Aorta (tissue), 5 donors: ENCODE data around the gene MAD1L1. TPM values are rescaled to one million over a fixed set of nuclear protein-coding genes. Genes with fewer than 3 reads are reported as not detected.

Source experiments
- ATAC-seq: fragments of 200-7000 bp; cut with Tn5 transposase; one replicate; pipeline ENCODE4 v1.9.1; 2022; ENCODE audit warnings: moderate library complexity; ENCODE audit not compliant: low FRiP score
- DNase-seq, 2 donors: peaks; one replicate each; pipeline ENCODE4 v3.0.0-alpha.2; 2020
- H3K27ac ChIP-seq, 2 donors: one replicate each; pipeline ENCODE4 v1.5.1; 2013; ENCODE audit warnings: low read length in 2 of 2, mild to moderate bottlenecking in 2 of 2, moderate library complexity in 2 of 2, control low read depth in 1 of 2, inconsistent platforms in 1 of 2, low read depth in 1 of 2
- H3K27me3 ChIP-seq, 2 donors: one replicate each; pipeline ENCODE4 v1.6.1; 2013; ENCODE audit warnings: control low read depth in 1 of 2, low read length in 1 of 2, mild to moderate bottlenecking in 1 of 2, moderate library complexity in 1 of 2; ENCODE audit not compliant: insufficient read depth in 2 of 2, control insufficient read depth in 1 of 2
- H3K36me3 ChIP-seq, 2 donors: one replicate each; pipeline ENCODE4 v1.6.1; 2013; ENCODE audit warnings: control low read depth in 1 of 2, low read length in 1 of 2, mild to moderate bottlenecking in 1 of 2; ENCODE audit not compliant: insufficient read depth in 2 of 2, control insufficient read depth in 1 of 2
- H3K4me1 ChIP-seq, 2 donors: one replicate each; pipeline ENCODE4 v1.6.1; 2013; ENCODE audit warnings: low read length in 2 of 2, control low read depth in 1 of 2, mild to moderate bottlenecking in 1 of 2, moderate library complexity in 1 of 2; ENCODE audit not compliant: insufficient read depth in 2 of 2, control insufficient read depth in 1 of 2
- H3K4me3 ChIP-seq, 2 donors: one replicate each; pipeline ENCODE4 v1.5.1; 2013; ENCODE audit warnings: low read length in 2 of 2, control low read depth in 1 of 2, mild to moderate bottlenecking in 1 of 2
- H3K9me3 ChIP-seq: one replicate; pipeline ENCODE4 v1.6.1; 2013; ENCODE audit warnings: mild to moderate bottlenecking, low read length; ENCODE audit not compliant: control insufficient read depth
- WGBS, 2 donors: extraction: QIAGEN DNeasy Blood & Tissue Kit; methylation state at CpG; one replicate each; pipeline ENCODE4 v1.1.7; 2013; 5-methylcytosine and 5-hydroxymethylcytosine counted together
- intact Hi-C, 2 donors: fragments of 100-400 bp; cut with DNase I; formaldehyde crosslinking; loops; one replicate each; pipeline versions ENCODE4 v1.14.2 to v1.15.0; 2022
- polyA plus RNA-seq, 2 donors: library from polyadenylated mRNA; stranded (reverse); fragments of 200-250 nt; gene quantifications; one replicate each; pipeline ENCODE4 v1.2.3, GENCODE V29; 2013
- total RNA-seq, 2 donors: library from RNA; stranded (reverse); fragmentation: NEBNext Ultra II Directional; extraction: Animal tissue kit (Norgen Biotek cat#: 25700); gene quantifications; one replicate each; pipeline ENCODE4 v1.2.1, GENCODE V29; 2021
- donor health status: healthy with polysubstance abuse.
- donor health status: Bipolar disorder and iron deficiency.
- donor health status: DM: no; HTN: no; CAD: no.
- donor health status: DM: no; HTN: no; CAD: no.
- donor health status: DM: yes; HTN: yes; CAD: no.

MAD1L1 gene
- total and polyA plus RNA-seq, 4 donors, result 14.8 to 35.8 (median 20.2) TPM

GRCh38 chr7:2128601-2129322, 104.0 kb downstream of the MAD1L1 start:
- 55 to 58% methylated on average over 20 of the region's 20 CpGs for WGBS, 2 donors
- Histone ChIP-seq H3K27me3 (no peaks in the 10 kb centered on the region), H3K4me1 (no peaks in the 10 kb centered on the region), H3K9me3 (no peaks in the 10 kb centered on the region), H3K4me3 (no peak overlapping the region), H3K27ac (no peak overlapping the region), H3K36me3 (no peaks in the 10 kb centered on the region)
- ATAC-seq (no peak), DNase-seq (no peak)
- intact Hi-C loops, result no loop called here

GRCh38 chr7:2126621-2127020, 106.1 kb downstream of the MAD1L1 start:
- intact Hi-C loops, result no loop called here
- Histone ChIP-seq H3K4me3 (no peak overlapping the region), H3K4me1 (no peaks in the 10 kb centered on the region), H3K27ac (no peak overlapping the region), H3K9me3 (no peaks in the 10 kb centered on the region), H3K27me3 (no peaks in the 10 kb centered on the region), H3K36me3 (no peaks in the 10 kb centered on the region)
- WGBS, 2 donors, result 93 to 94% methylated on average over 9 of the region's 9 CpGs
- ATAC-seq (no peak), DNase-seq (no peak)

- WGBS, 2 donors, result 93 to 96% methylated on average over 18 of the region's 18 CpGs
- Histone ChIP-seq H3K9me3 (no peaks in the 10 kb centered on the region), H3K27ac (no peak overlapping the region), H3K4me1 (no peaks in the 10 kb centered on the region), H3K27me3 (no peaks in the 10 kb centered on the region), H3K4me3 (no peak overlapping the region), H3K36me3 (no peaks in the 10 kb centered on the region)
- DNase-seq, result no peak
- intact Hi-C loops, result no loop called here
- ATAC-seq, result no peak
These were observed 106.8 kb downstream of the MAD1L1 start for GRCh38 chr7:2125931-2126330.

- Histone ChIP-seq H3K27me3 (no peaks in the 10 kb centered on the region), H3K9me3 (no peaks in the 10 kb centered on the region), H3K4me1 (no peaks in the 10 kb centered on the region), H3K27ac (no peak overlapping the region), H3K36me3 (no peaks in the 10 kb centered on the region), H3K4me3 (no peak overlapping the region)
- ATAC-seq, result no peak
- DNase-seq, result no peak
- intact Hi-C loops, result no loop called here
- WGBS, 2 donors, result 93 to 94% methylated on average over 25 of the region's 25 CpGs
These were observed 108.0 kb downstream of the MAD1L1 start for GRCh38 chr7:2124604-2125345.

- Histone ChIP-seq H3K36me3 (no peaks in the 10 kb centered on the region), H3K4me1 (no peaks in the 10 kb centered on the region), H3K9me3 (no peaks in the 10 kb centered on the region), H3K27ac (no peak overlapping the region), H3K27me3 (no peaks in the 10 kb centered on the region), H3K4me3 (no peak overlapping the region)
- ATAC-seq (no peak), DNase-seq (no peak)
- intact Hi-C loops, result no loop called here
- WGBS, 2 donors, result 94 to 95% methylated on average over 14 of the region's 14 CpGs
These were observed 108.8 kb downstream of the MAD1L1 start for GRCh38 chr7:2123916-2124315.

GRCh38 chr7:2123360-2123759, 109.4 kb downstream of the MAD1L1 start:
- no peak overlapping the region for H3K4me3 ChIP-seq
- no peak for DNase-seq
- 93 to 96% methylated on average over 25 of the region's 25 CpGs for WGBS, 2 donors
- intact Hi-C loops, result no loop called here
- H3K27me3 ChIP-seq, result no peaks in the 10 kb centered on the region
- ATAC-seq, result no peak
- H3K27ac ChIP-seq, result no peak overlapping the region
- no peaks in the 10 kb centered on the region for H3K36me3 ChIP-seq
- no peaks in the 10 kb centered on the region for H3K4me1 ChIP-seq
- no peaks in the 10 kb centered on the region for H3K9me3 ChIP-seq

- WGBS, 2 donors, result 98% methylated on average over 16 of the region's 16 CpGs
- DNase-seq (no peak), ATAC-seq (no peak)
- no peaks in the 10 kb centered on the region for H3K27me3 ChIP-seq
- intact Hi-C loops, result no loop called here
- no peaks in the 10 kb centered on the region for H3K36me3 ChIP-seq
- no peaks in the 10 kb centered on the region for H3K4me1 ChIP-seq
- H3K27ac ChIP-seq, result no peak overlapping the region
- H3K4me3 ChIP-seq, result no peak overlapping the region
- no peaks in the 10 kb centered on the region for H3K9me3 ChIP-seq
These were observed 110.1 kb downstream of the MAD1L1 start for GRCh38 chr7:2122651-2123050.

- DNase-seq, result no peak
- Histone ChIP-seq H3K4me1 (no peaks in the 10 kb centered on the region), H3K36me3 (no peaks in the 10 kb centered on the region), H3K27me3 (no peaks in the 10 kb centered on the region), H3K4me3 (no peak overlapping the region), H3K27ac (no peak overlapping the region), H3K9me3 (no peaks in the 10 kb centered on the region)
- no peak for ATAC-seq
- WGBS, 2 donors, result 88 to 90% methylated on average over 35 to 37 of the region's 37 CpGs
- intact Hi-C loops, result no loop called here
These were observed 111.6 kb downstream of the MAD1L1 start for GRCh38 chr7:2120841-2121830.
